Activated T-helper 17 cell treated with anti-CD3 and anti-CD28 coated beads, Interleukin-2, amount 50 U/mL, for 72 hours (primary cell): ENCODE measurements around the gene OTUD5. TPM values are rescaled to one million over a fixed set of nuclear protein-coding genes. Genes with fewer than 3 reads are reported as not detected.
"Not testable (repeated sequence)": the region's sequence is repeated elsewhere in the genome, so short reads cannot be mapped to it uniquely, and the experiment has no call there.

Experiments
- ATAC-seq: fragments of 150-1000 bp; cut with Tn5 transposase; replicated peaks from 2 replicates; pipeline ENCODE4 v1.10.0; 2021; ENCODE audit warnings: mild to moderate bottlenecking, moderate library complexity
- H3K27ac Mint-ChIP-seq: one replicate; pipeline ENCODE4 v1.8.0; 2022; ENCODE audit warnings: mixed read lengths
- H3K27me3 Mint-ChIP-seq: one replicate; pipeline ENCODE4 v1.8.0; 2022; ENCODE audit warnings: mixed read lengths
- H3K36me3 Mint-ChIP-seq: one replicate; pipeline ENCODE4 v1.8.0; 2022; ENCODE audit warnings: low read depth, mild to moderate bottlenecking, mixed read lengths
- H3K4me1 Mint-ChIP-seq: one replicate; pipeline ENCODE4 v1.8.0; 2022; ENCODE audit warnings: mixed read lengths
- H3K4me3 Mint-ChIP-seq: one replicate; pipeline ENCODE4 v1.8.0; 2022; ENCODE audit warnings: mild to moderate bottlenecking, mixed read lengths
- H3K9me3 Mint-ChIP-seq: one replicate; pipeline ENCODE4 v1.8.0; 2022; ENCODE audit warnings: mixed read lengths
- total RNA-seq, 2 donors: library from RNA; stranded (reverse); gene quantifications; one replicate each; pipeline ENCODE4 v1.2.3, GENCODE V29; 2022

Gene OTUD5
- total RNA-seq, 2 donors from 2014 or later = 67.1 to 111 TPM

GRCh38 chrX:48980341-48980740 is 22.9 kb upstream of the OTUD5 start:
- not testable (repeated sequence) for ATAC-seq, H3K27me3 Mint-ChIP-seq, H3K4me1 Mint-ChIP-seq, H3K9me3 Mint-ChIP-seq, H3K4me3 Mint-ChIP-seq, H3K27ac Mint-ChIP-seq
- peaks cover 91% of the 10 kb centered on the region for H3K36me3 Mint-ChIP-seq

DNA sequence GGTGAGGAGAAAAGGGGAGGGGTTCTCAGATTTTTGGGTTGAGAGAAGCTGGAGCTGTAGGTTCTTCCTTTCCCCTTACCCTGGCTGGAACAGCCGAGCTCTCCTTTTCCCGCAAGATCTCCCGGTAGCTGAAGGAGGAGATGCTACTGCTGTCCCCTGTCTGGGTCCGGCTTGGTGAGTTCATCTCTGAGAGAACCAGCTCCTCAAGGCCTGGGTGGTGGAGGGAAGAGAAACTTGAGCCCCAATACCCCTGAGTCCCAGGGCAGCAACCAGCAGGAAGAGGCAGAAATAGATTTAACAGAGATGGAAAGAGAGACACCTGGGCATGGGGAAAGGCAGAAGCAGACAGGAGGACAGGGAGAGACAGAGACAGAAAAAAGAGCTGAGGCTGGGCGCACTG is 20.8 kb upstream of the OTUD5 start:
- ATAC-seq = no peak
- no peaks in the 10 kb centered on the region for H3K9me3 Mint-ChIP-seq
- H3K27ac Mint-ChIP-seq = no peak overlapping the region
- peaks cover 7% of the 10 kb centered on the region for H3K4me1 Mint-ChIP-seq
- peaks cover 87% of the 10 kb centered on the region for H3K36me3 Mint-ChIP-seq
- no peaks in the 10 kb centered on the region for H3K27me3 Mint-ChIP-seq
- no peak overlapping the region for H3K4me3 Mint-ChIP-seq

DNA sequence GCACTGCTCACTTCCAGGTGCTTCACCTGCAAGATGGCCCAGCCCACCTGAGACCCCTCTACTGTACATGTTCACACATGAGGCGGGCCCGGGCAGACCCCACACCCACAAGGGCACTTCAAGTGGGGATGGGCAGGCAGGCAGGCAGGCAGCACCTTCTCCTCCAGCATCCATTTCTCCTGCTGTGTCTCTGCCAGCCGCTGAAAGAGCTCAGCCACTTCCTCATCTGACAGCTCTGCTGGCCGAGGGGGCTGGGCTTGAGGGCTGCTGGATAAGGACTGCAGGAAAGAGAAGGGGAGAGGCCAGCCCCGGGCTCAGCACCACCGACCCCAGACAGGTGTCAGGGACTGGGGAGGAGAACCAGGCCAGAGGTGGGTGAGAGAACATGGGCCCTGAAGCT is 18.7 kb upstream of the OTUD5 start:
- Mint-ChIP-seq H3K27ac (no peak overlapping the region), H3K4me3 (no peak overlapping the region), H3K4me1 (peaks cover 14% of the 10 kb centered on the region), H3K36me3 (peaks cover 68% of the 10 kb centered on the region), H3K27me3 (no peaks in the 10 kb centered on the region), H3K9me3 (no peaks in the 10 kb centered on the region)
- ATAC-seq = no peak

DNA sequence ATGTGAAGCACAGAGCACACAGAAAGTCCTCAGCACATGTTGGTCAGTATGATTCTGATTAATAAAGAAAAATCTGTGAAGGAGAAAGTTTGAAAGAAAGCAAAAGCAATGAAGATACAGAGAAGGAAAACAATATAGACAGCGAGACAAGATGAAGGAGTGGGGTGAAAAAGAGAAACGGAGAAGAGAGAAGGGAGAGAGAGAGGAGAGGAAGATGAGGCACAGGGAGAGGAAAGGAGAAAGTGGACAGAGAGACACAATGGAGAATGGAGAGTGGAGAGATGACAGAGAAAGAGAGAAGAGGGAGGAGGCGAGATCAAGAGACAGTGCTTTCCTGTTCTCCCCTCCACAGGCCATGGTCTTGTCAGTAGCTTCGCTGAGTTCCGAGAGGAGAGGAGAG is 18.1 kb upstream of the OTUD5 start:
- Mint-ChIP-seq H3K27ac (peak overlapping the region; percentile 63), H3K4me1 (peaks cover 14% of the 10 kb centered on the region), H3K27me3 (no peaks in the 10 kb centered on the region), H3K4me3 (no peak overlapping the region), H3K36me3 (peaks cover 62% of the 10 kb centered on the region), H3K9me3 (no peaks in the 10 kb centered on the region)
- ATAC-seq = no peak

DNA sequence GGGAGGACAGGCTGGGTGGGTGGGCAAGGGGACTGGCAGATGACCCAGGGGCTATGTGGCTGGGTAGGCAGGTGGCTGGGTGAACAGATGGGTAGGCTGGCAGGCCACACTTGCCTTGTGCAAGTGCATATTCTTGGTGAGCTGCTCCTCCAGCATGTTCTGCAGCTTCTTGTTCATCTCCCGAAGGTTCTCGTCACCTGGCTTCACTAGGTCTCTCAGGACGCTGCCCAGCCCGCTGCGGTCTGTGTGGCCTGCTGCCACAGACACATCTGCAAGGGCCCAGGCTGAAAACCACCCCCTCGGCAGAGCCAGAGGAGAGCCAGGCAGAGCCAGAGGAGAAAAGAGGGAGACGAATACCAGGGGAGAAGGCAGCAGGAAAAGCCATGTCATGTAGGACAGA is 17.6 kb upstream of the OTUD5 start:
- no peak overlapping the region for H3K4me3 Mint-ChIP-seq
- no peaks in the 10 kb centered on the region for H3K9me3 Mint-ChIP-seq
- H3K27ac Mint-ChIP-seq = peak overlapping the region; percentile 63
- H3K4me1 Mint-ChIP-seq = peaks cover 14% of the 10 kb centered on the region
- no peaks in the 10 kb centered on the region for H3K27me3 Mint-ChIP-seq
- H3K36me3 Mint-ChIP-seq = peaks cover 57% of the 10 kb centered on the region
- ATAC-seq = no peak

- ATAC-seq = no peak
- Mint-ChIP-seq H3K9me3 (no peaks in the 10 kb centered on the region), H3K27ac (peak overlapping the region; percentile 69), H3K4me1 (peaks cover 14% of the 10 kb centered on the region), H3K27me3 (no peaks in the 10 kb centered on the region), H3K36me3 (peaks cover 53% of the 10 kb centered on the region), H3K4me3 (no peak overlapping the region)
Observed at GRCh38 chrX:48974574-48974973, 17.2 kb upstream of the OTUD5 start.

DNA sequence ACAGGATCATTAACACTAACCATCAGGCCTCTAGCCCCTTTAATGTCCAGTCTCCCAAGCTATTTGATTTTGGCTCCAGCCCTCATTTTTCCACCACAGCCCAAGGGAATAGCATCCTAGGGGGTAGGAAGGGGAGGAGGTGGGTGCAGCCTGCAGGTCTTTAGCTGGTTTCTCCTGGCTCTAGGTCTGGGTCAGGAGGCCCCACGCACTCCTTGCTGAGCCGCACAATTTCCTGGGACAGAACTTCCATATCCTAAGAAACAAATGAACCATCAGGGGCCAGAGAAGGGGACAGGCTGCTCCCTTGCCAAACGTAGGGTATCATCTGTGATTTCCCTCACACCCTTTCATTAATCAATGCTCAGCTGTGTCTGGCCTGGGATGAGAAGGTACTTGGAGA is 16.6 kb upstream of the OTUD5 start:
- H3K4me3 Mint-ChIP-seq = no peak overlapping the region
- no peaks in the 10 kb centered on the region for H3K27me3 Mint-ChIP-seq
- H3K4me1 Mint-ChIP-seq = peaks cover 14% of the 10 kb centered on the region
- no peaks in the 10 kb centered on the region for H3K9me3 Mint-ChIP-seq
- peaks cover 51% of the 10 kb centered on the region for H3K36me3 Mint-ChIP-seq
- ATAC-seq = no peak
- peak overlapping the region; percentile 69 for H3K27ac Mint-ChIP-seq

DNA sequence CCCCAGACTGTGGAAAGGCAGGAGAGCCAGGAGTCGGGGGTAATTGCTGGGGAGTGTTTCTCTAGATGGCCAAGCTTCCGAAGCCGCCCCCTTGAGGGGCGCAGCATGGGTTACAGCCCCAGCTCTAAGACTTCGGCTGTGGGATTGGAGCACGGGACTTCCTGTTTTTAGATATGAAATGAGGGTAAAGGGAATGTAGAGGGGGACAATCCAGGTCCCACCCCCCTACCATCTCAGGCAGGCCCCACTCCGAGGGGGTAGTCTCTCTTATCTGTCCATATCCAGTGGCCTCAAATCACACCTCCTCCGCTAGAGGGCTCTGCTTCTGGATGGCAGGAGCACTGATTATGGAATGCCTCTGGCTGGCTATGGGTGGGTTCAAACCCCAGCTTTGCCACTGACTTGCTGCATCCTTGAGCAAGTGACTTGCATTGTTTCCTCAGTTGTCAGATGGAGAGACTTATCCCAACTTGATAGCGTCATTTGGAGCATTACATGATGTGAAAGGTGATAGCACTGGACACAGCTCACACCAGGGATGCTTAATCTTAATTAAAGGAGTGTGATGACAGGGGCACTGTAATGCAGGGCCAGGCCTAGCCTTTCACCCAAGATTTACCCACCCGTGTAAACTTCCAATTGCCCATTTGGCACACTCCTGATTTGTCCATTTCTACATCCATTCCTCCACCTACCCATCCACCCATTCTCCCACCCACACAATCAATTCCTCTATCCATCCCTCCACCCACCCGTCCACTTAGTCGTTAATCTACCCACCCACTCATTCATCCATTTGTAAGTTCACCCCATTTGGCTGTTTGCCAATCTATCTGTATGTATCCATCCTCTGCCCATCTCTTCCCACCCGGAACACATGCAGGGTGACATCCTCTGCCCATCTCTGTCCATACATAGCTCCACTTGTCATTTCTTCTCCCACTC is 15.1 kb upstream of the OTUD5 start:
- peaks cover 36% of the 10 kb centered on the region for H3K36me3 Mint-ChIP-seq
- peaks cover 14% of the 10 kb centered on the region for H3K4me1 Mint-ChIP-seq
- ATAC-seq = peak; percentile 66
- H3K27ac Mint-ChIP-seq = no peak overlapping the region
- no peaks in the 10 kb centered on the region for H3K27me3 Mint-ChIP-seq
- H3K9me3 Mint-ChIP-seq = no peaks in the 10 kb centered on the region
- H3K4me3 Mint-ChIP-seq = peak overlapping the region; percentile 0

- peak; percentile 37 for ATAC-seq
- H3K27me3 Mint-ChIP-seq = no peaks in the 10 kb centered on the region
- peaks cover 26% of the 10 kb centered on the region for H3K36me3 Mint-ChIP-seq
- H3K9me3 Mint-ChIP-seq = no peaks in the 10 kb centered on the region
- H3K4me3 Mint-ChIP-seq = peak within 1 kb of the TSS; percentile 0
- peak within 1 kb of the TSS; percentile 58 for H3K27ac Mint-ChIP-seq
- peaks cover 14% of the 10 kb centered on the region for H3K4me1 Mint-ChIP-seq
Observed at GRCh38 chrX:48971249-48972219, 14.1 kb upstream of the OTUD5 start, which contains the start of gene KCND1. TSS of gene KCND1 (minus strand) at chrX:48971844. CDS start at chrX:48970271, 1,573 bp downstream.

DNA sequence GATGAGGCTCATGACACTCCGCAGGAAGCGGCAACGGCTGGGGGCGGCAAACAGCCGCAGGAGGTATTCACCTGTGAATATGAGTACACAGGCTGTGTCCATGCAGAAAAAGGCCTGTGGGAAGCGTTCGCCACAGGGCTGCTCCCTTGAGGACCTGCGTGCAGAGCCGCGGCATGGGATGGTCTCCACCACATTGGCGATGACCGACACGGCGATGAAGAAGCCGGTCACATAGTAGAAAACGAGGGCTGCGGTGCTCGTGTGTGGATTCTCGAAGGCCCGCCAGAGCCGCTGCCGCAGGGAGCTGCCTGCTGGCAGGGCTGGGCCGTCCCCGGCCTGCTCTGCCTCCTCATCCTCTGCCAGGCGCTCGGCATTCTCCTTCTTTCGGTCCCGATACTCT is 12.1 kb upstream of the OTUD5 start:
- no peak overlapping the region for H3K27ac Mint-ChIP-seq
- H3K36me3 Mint-ChIP-seq = peaks cover 6% of the 10 kb centered on the region
- H3K27me3 Mint-ChIP-seq = no peaks in the 10 kb centered on the region
- H3K9me3 Mint-ChIP-seq = no peaks in the 10 kb centered on the region
- H3K4me3 Mint-ChIP-seq = no peak overlapping the region
- peaks cover 10% of the 10 kb centered on the region for H3K4me1 Mint-ChIP-seq
- no peak for ATAC-seq

DNA sequence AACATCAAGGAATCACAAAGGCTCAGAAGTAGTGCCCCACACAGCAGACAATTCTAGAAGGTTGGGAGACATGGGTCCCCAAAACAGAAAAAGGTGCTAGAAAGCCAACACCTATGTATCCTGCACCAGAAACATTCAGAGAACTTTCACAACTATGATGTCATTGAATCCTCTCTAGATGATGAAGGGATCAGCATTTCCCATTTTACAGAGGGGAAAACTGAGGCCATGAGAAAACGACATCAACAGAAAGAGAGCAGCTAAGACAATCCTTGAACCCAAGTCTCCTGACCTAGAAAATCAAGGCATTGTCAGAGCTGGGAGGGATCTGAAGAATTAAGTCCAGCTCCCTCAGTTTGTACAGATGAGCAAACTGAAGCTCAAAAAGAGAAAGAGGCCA is 11.0 kb upstream of the OTUD5 start:
- no peak for ATAC-seq
- Mint-ChIP-seq H3K27me3 (no peaks in the 10 kb centered on the region), H3K27ac (no peak overlapping the region), H3K36me3 (no peaks in the 10 kb centered on the region), H3K4me3 (no peak overlapping the region), H3K9me3 (no peaks in the 10 kb centered on the region), H3K4me1 (peaks cover 8% of the 10 kb centered on the region)

DNA sequence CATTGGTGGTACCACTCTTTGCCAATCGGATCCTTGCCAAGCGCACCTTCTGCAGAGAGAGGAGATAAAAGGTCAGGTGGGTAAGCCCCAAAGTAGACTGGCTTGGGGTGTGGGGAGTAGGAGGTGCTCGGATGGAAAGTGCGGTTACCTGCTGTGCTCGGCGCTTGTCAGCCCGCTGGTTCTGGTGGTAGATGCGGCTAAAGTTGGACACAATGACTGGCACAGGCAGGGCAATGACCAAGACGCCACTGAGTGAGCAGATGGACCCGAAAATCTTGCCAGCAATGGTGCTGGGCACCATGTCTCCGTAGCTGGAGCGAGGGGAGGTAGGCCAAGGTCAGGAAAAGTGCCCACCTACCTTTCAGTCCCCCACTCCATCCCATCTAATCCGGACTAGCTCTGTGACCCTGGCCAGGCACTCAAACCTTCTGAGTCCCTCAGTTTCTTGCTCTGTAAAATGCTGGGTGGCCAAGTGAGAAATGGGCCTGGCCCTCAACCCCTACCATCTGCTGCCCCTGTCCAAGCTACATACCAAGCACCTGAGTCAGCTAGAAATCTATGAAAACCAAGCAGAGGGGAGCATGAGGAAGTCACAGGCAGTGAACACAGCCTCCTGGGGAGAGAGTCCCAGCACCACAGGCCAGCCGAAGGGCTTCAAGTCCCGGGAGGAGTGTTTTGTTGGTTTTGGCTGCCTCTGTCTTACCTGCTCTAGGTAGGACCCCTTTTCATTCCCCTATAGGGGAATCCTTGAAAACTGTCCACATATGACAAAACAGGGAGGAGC is 9.6 kb upstream of the OTUD5 start:
- Mint-ChIP-seq H3K27me3 (no peaks in the 10 kb centered on the region), H3K9me3 (no peaks in the 10 kb centered on the region), H3K36me3 (no peaks in the 10 kb centered on the region), H3K4me1 (no peaks in the 10 kb centered on the region), H3K4me3 (no peak overlapping the region), H3K27ac (no peak overlapping the region)
- no peak for ATAC-seq

- H3K27me3 Mint-ChIP-seq = no peaks in the 10 kb centered on the region
- no peaks in the 10 kb centered on the region for H3K36me3 Mint-ChIP-seq
- H3K27ac Mint-ChIP-seq = no peak overlapping the region
- no peaks in the 10 kb centered on the region for H3K9me3 Mint-ChIP-seq
- no peak overlapping the region for H3K4me3 Mint-ChIP-seq
- no peaks in the 10 kb centered on the region for H3K4me1 Mint-ChIP-seq
- ATAC-seq = no peak
Observed at GRCh38 chrX:48965959-48966358, 8.6 kb upstream of the OTUD5 start.

DNA sequence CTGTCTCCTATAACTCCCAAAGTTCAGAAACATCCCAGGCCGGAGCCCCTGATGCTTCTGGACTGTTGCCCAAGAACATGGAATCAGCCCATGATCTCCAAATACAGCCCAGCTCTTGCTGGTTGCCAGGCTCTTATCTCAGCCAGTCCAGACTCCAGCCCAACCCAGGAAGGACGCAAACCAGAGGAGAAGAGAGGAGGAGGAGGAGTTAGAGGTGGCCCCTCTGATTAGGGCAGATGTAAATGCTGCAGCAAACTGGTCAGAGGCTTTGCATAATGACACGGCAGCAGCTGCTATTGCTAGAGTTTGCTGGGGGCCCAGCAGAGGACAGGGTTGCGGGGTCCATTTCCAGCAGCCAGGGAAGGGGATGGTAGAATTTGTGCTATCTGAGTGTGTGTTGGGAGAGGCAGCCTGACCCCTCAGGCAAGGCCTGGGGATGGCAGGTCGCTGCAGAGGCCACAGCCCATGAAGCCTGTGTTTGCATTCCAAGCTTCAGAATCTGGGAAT is 4.2 kb upstream of the OTUD5 start:
- H3K4me3 Mint-ChIP-seq = no peak overlapping the region
- H3K27ac Mint-ChIP-seq = no peak overlapping the region
- peaks cover 7% of the 10 kb centered on the region for H3K4me1 Mint-ChIP-seq
- no peaks in the 10 kb centered on the region for H3K9me3 Mint-ChIP-seq
- H3K27me3 Mint-ChIP-seq = no peaks in the 10 kb centered on the region
- ATAC-seq = no peak
- peaks cover 12% of the 10 kb centered on the region for H3K36me3 Mint-ChIP-seq
